ENCODE data around the gene LCORL.

Gene LCORL

DNA sequence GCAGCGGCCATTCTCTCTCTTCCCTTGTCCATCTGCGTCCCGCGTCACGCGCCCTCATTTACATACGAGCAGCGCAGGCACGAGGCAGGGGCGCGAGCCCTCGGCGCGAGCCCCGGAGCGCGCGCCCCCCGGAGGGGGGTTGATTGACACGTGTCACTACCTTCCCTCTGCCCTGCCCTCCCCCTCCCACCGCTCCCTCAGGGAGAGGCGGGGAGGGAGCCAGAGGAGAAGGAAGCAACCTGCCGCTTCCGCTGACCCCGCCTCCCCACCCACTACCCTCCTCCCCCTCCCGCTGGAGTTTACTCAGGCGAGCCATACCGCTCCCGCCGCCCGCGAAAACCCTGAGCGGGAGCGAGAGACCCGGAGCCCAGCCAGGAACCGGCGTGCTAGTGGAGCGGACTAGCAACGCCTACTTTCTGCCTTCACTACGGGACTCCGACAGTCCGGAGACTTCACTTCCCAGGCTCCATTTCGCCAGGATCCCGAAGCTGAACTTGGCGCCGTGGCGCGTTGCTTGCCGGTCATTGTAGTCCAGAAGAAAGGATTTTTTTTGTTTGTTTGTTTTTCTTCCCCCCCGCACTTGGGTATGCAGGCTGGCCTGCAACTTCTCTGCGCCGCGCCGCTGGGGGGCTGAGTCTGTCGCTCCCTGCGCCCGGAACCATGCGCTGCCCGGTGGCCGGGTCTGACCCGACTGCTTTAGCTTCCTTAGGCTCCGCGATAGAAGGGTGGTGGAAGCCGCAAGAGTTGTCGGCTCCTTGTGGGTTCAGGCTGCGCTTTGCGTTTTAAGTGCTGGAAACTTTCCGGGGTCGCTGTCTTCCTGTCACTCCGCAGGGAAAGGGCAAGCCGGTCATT, at the start of gene LCORL:
TSS of gene LCORL (minus strand) at position 36 of the 852 bp plus-strand sequence. CDS start at position 32, 4 bp downstream.
- no peaks in the 10 kb centered on the region for H3K27me3 ChIP-seq (ENCODE audit: control insufficient read depth in 1 of 2, insufficient read depth in 2 of 2, low read length in 2 of 2)
- H3K9ac ChIP-seq (ENCODE audit: low read length) = peak within 1 kb of the TSS; percentile 33
- peak within 1 kb of the TSS; percentile 77 to 97 for H3K4me3 ChIP-seq (ENCODE audit: low read depth in 1 of 2, low read length in 2 of 2)
- H3K9me3 ChIP-seq (ENCODE audit: low read length) = no peaks in the 10 kb centered on the region
- no peaks in the 10 kb centered on the region for H3K36me3 ChIP-seq (ENCODE audit: insufficient read depth, low read length)
- H3K27ac ChIP-seq (ENCODE audit: low read depth, low read length) = peak within 1 kb of the TSS; percentile 87
- H3K4me1 ChIP-seq (ENCODE audit: insufficient read depth, low read length) = peaks cover 15% of the 10 kb centered on the region

DNA sequence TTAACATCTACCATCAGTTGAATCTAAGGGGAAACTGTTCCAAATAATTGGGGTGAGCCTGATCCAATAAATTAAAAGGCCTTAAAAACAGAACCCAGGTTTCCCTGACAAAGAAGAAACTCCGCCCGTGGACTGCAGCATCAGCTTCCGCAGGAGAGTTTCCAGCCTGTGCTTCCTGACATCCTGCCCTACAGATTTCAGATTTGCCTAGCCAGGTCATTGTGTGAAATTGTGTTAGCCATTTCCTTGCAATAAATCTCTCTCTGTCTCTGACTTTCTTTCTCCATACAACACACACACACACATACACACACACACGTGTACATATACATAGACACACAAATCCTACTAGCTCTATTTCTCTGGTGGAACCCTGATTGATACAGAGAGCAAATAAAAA, 48.3 kb upstream of the LCORL start:
- Histone ChIP-seq H3K36me3 (ENCODE audit: insufficient read depth, low read length) (no peaks in the 10 kb centered on the region), H3K9ac (ENCODE audit: low read length) (no peak overlapping the region), H3K27me3 (ENCODE audit: control insufficient read depth in 1 of 2, insufficient read depth in 2 of 2, low read length in 2 of 2) (no peaks in the 10 kb centered on the region), H3K9me3 (ENCODE audit: low read length) (no peaks in the 10 kb centered on the region), H3K4me1 (ENCODE audit: insufficient read depth, low read length) (no peaks in the 10 kb centered on the region), H3K27ac (ENCODE audit: low read depth, low read length) (no peak overlapping the region), H3K4me3 (ENCODE audit: low read depth in 1 of 2, low read length in 2 of 2) (no peak overlapping the region)

DNA sequence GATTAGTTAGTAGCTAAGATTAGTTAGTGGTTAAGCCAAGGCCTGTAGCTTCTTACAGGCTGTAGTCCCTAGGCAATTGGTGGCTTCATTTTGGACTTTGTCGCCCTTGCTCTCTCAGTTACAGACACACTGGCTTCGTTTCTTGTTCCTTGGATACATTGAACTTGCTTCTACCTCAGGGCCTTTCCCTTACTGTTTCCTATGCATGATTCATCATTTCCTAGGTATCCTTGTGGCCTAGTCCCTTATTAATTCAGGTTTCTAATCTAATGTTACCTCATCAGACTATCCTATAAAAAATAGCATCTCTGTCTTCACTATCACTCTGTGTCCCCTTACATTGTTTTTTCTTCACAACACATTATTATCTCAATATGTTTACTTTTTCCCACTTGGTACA, 45.5 kb upstream of the LCORL start:
- no peaks in the 10 kb centered on the region for H3K4me1 ChIP-seq (ENCODE audit: insufficient read depth, low read length)
- H3K9me3 ChIP-seq (ENCODE audit: low read length) = no peaks in the 10 kb centered on the region
- no peaks in the 10 kb centered on the region for H3K27me3 ChIP-seq (ENCODE audit: control insufficient read depth in 1 of 2, insufficient read depth in 2 of 2, low read length in 2 of 2)
- no peak overlapping the region for H3K9ac ChIP-seq (ENCODE audit: low read length)
- H3K27ac ChIP-seq (ENCODE audit: low read depth, low read length) = no peak overlapping the region
- H3K36me3 ChIP-seq (ENCODE audit: insufficient read depth, low read length) = no peaks in the 10 kb centered on the region
- H3K4me3 ChIP-seq (ENCODE audit: low read depth in 1 of 2, low read length in 2 of 2) = no peak overlapping the region

DNA sequence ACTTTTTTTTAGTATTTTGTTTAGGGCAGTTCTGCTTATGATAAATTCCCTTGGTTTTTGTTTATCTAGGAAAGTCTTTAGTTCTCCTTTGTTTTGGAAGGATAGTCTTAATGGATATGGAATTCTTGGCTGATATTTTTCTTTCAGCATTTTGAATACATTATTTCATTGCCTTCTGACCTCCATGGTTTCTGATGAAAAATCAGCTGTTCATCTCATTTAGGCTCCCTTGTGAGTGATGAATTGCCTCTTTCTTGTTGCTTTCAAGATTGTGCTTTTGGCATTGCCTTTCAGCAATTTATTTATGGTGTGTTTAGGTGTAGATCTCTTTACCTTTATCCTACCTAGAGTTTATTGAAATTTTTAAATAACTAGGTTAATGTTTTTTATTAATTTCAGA, 41.5 kb upstream of the LCORL start:
- H3K4me3 ChIP-seq (ENCODE audit: low read depth in 1 of 2, low read length in 2 of 2) = no peak overlapping the region
- no peak overlapping the region for H3K9ac ChIP-seq (ENCODE audit: low read length)
- H3K27ac ChIP-seq (ENCODE audit: low read depth, low read length) = no peak overlapping the region
- no peaks in the 10 kb centered on the region for H3K4me1 ChIP-seq (ENCODE audit: insufficient read depth, low read length)
- H3K36me3 ChIP-seq (ENCODE audit: insufficient read depth, low read length) = no peaks in the 10 kb centered on the region
- H3K9me3 ChIP-seq (ENCODE audit: low read length) = no peaks in the 10 kb centered on the region
- no peaks in the 10 kb centered on the region for H3K27me3 ChIP-seq (ENCODE audit: control insufficient read depth in 1 of 2, insufficient read depth in 2 of 2, low read length in 2 of 2)

- Histone ChIP-seq H3K9ac (ENCODE audit: low read length) (no peak overlapping the region), H3K27ac (ENCODE audit: low read depth, low read length) (no peak overlapping the region), H3K27me3 (ENCODE audit: control insufficient read depth in 1 of 2, insufficient read depth in 2 of 2, low read length in 2 of 2) (no peaks in the 10 kb centered on the region), H3K9me3 (ENCODE audit: low read length) (no peaks in the 10 kb centered on the region), H3K36me3 (ENCODE audit: insufficient read depth, low read length) (no peaks in the 10 kb centered on the region), H3K4me3 (ENCODE audit: low read depth in 1 of 2, low read length in 2 of 2) (no peak overlapping the region), H3K4me1 (ENCODE audit: insufficient read depth, low read length) (no peaks in the 10 kb centered on the region)
Measured at GRCh38 chr4:18057821-18058533, 36.4 kb upstream of the LCORL start.

GRCh38 chr4:18056030-18056429, 34.5 kb upstream of the LCORL start:
- Histone ChIP-seq H3K4me3 (ENCODE audit: low read depth in 1 of 2, low read length in 2 of 2) (no peak overlapping the region), H3K4me1 (ENCODE audit: insufficient read depth, low read length) (no peaks in the 10 kb centered on the region), H3K9ac (ENCODE audit: low read length) (no peak overlapping the region), H3K9me3 (ENCODE audit: low read length) (no peaks in the 10 kb centered on the region), H3K27ac (ENCODE audit: low read depth, low read length) (no peak overlapping the region), H3K27me3 (ENCODE audit: control insufficient read depth in 1 of 2, insufficient read depth in 2 of 2, low read length in 2 of 2) (no peaks in the 10 kb centered on the region), H3K36me3 (ENCODE audit: insufficient read depth, low read length) (no peaks in the 10 kb centered on the region)

DNA sequence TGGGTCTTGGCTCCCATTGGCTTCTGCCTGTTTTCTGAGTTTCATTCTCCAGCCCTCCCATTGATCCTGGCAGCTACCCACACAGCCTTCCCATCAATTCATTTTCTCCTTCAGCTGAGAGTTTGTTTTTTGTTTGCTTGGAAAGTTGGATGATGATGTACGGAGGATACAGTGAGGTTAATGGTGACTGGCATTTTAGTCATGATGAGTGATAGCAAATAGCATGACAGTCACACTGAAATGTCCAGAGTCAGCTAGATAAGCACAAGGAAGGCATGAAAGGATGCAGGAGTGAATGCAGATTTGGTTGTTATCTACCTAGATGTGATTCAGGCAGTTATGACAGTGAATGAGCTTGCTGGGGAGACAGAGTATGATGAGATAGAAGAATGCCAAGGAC, 30.6 kb upstream of the LCORL start:
- Histone ChIP-seq H3K27me3 (ENCODE audit: control insufficient read depth in 1 of 2, insufficient read depth in 2 of 2, low read length in 2 of 2) (no peaks in the 10 kb centered on the region), H3K36me3 (ENCODE audit: insufficient read depth, low read length) (no peaks in the 10 kb centered on the region), H3K4me3 (ENCODE audit: low read depth in 1 of 2, low read length in 2 of 2) (no peak overlapping the region), H3K27ac (ENCODE audit: low read depth, low read length) (no peak overlapping the region), H3K9me3 (ENCODE audit: low read length) (no peaks in the 10 kb centered on the region), H3K9ac (ENCODE audit: low read length) (no peak overlapping the region), H3K4me1 (ENCODE audit: insufficient read depth, low read length) (no peaks in the 10 kb centered on the region)

DNA sequence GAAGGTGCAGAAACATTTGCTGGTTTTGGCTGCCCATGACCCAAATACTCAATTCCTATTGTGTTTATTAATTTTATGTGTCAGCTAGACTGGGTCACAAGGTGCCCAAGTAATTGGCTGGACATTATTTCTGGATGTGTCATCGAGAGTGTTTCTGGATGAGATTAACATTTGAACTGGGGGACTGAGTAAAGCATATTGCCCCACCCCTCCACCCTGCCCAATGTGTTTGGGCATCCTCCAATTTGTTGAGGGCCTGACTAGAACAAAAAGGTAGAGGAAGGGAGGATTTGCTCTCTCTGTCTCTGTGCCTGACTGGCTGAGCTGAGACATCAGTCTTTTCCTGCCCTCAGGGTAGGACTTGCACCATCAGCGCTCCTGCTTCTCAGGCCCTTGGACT, 29.7 kb upstream of the LCORL start:
- Histone ChIP-seq H3K9me3 (ENCODE audit: low read length) (no peaks in the 10 kb centered on the region), H3K4me1 (ENCODE audit: insufficient read depth, low read length) (no peaks in the 10 kb centered on the region), H3K27ac (ENCODE audit: low read depth, low read length) (no peak overlapping the region), H3K36me3 (ENCODE audit: insufficient read depth, low read length) (no peaks in the 10 kb centered on the region), H3K27me3 (ENCODE audit: control insufficient read depth in 1 of 2, insufficient read depth in 2 of 2, low read length in 2 of 2) (no peaks in the 10 kb centered on the region), H3K4me3 (ENCODE audit: low read depth in 1 of 2, low read length in 2 of 2) (no peak overlapping the region), H3K9ac (ENCODE audit: low read length) (no peak overlapping the region)

DNA sequence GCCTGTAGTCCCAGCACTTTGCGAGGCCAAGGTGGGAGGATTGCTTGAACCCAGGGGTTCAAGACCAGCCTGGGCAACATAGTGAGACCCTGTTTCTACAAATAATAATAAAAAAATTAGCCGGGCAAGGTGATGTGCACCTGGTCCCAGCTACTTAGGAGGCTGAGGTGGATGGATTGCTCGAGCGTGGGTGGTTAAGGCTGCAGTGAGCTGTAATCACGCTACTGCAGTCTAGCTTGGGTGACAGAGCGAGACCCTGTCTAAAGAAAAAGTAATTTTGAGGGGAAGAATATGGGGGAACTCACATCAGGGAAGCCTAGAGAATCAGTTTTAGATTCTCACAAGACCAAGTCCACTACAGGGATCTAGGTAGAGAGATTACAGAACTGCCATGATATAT, 28.9 kb upstream of the LCORL start:
- no peak overlapping the region for H3K9ac ChIP-seq (ENCODE audit: low read length)
- H3K27me3 ChIP-seq (ENCODE audit: control insufficient read depth in 1 of 2, insufficient read depth in 2 of 2, low read length in 2 of 2) = no peaks in the 10 kb centered on the region
- no peaks in the 10 kb centered on the region for H3K9me3 ChIP-seq (ENCODE audit: low read length)
- no peaks in the 10 kb centered on the region for H3K4me1 ChIP-seq (ENCODE audit: insufficient read depth, low read length)
- H3K36me3 ChIP-seq (ENCODE audit: insufficient read depth, low read length) = no peaks in the 10 kb centered on the region
- no peak overlapping the region for H3K4me3 ChIP-seq (ENCODE audit: low read depth in 1 of 2, low read length in 2 of 2)
- H3K27ac ChIP-seq (ENCODE audit: low read depth, low read length) = no peak overlapping the region

DNA sequence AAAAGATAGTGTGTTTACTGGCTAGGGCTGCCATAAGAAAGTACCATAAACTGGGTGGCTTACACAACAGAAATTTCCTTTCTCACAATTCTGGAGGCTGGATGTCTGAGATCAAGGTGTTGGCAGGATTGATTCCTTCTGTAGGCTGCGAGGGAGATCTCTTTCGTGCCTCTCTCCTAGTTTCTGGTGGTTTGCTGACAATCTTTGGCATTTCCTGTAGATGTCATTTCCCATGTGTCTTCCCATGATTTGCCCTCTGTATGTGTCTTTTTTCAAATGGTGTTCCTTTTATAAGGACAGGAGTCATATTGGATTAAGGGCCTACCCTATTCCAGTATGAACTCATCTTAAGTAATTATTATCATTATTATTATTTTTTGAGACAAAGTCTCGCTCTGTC, 27.9 kb upstream of the LCORL start:
- H3K9me3 ChIP-seq (ENCODE audit: low read length) = no peaks in the 10 kb centered on the region
- no peaks in the 10 kb centered on the region for H3K4me1 ChIP-seq (ENCODE audit: insufficient read depth, low read length)
- H3K27ac ChIP-seq (ENCODE audit: low read depth, low read length) = no peak overlapping the region
- H3K27me3 ChIP-seq (ENCODE audit: control insufficient read depth in 1 of 2, insufficient read depth in 2 of 2, low read length in 2 of 2) = no peaks in the 10 kb centered on the region
- H3K4me3 ChIP-seq (ENCODE audit: low read depth in 1 of 2, low read length in 2 of 2) = no peak overlapping the region
- H3K36me3 ChIP-seq (ENCODE audit: insufficient read depth, low read length) = no peaks in the 10 kb centered on the region
- H3K9ac ChIP-seq (ENCODE audit: low read length) = no peak overlapping the region

GRCh38 chr4:18042754-18043153, 21.2 kb upstream of the LCORL start:
- Histone ChIP-seq H3K9ac (ENCODE audit: low read length) (no peak overlapping the region), H3K9me3 (ENCODE audit: low read length) (no peaks in the 10 kb centered on the region), H3K27me3 (ENCODE audit: control insufficient read depth in 1 of 2, insufficient read depth in 2 of 2, low read length in 2 of 2) (no peaks in the 10 kb centered on the region), H3K4me1 (ENCODE audit: insufficient read depth, low read length) (no peaks in the 10 kb centered on the region), H3K4me3 (ENCODE audit: low read depth in 1 of 2, low read length in 2 of 2) (no peak overlapping the region), H3K36me3 (ENCODE audit: insufficient read depth, low read length) (no peaks in the 10 kb centered on the region), H3K27ac (ENCODE audit: low read depth, low read length) (no peak overlapping the region)

Data from muscle layer of colon (tissue), 2 donors.